GM18511 (cell line): Measurements from ENCODE around the gene IRF1.

Source experiments
- ATAC-seq: cut with Tn5 transposase; IDR thresholded peaks from one replicate; pipeline ENCODE4 v1.9.1; 2021; ENCODE audit warnings: mild to moderate bottlenecking, moderate library complexity; ENCODE audit not compliant: unreplicated experiment

The IRF1 gene

GRCh38 chr5:132463811-132464155 is 26.8 kb downstream of the IRF1 start:
- ATAC-seq, result no peak

GRCh38 chr5:132462856-132463745 is 27.5 kb downstream of the IRF1 start:
- ATAC-seq, result no peak

- no peak for ATAC-seq
Observed at GRCh38 chr5:132462333-132462732, 28.2 kb downstream of the IRF1 start.

GRCh38 chr5:132461569-132462070 is 29.0 kb downstream of the IRF1 start:
- no peak for ATAC-seq

- ATAC-seq, result no peak
Observed at GRCh38 chr5:132460846-132461568, 29.6 kb downstream of the IRF1 start.

- no peak for ATAC-seq
Observed at GRCh38 chr5:132459983-132460838, 30.4 kb downstream of the IRF1 start.

- ATAC-seq, result no peak
Observed at GRCh38 chr5:132459031-132459982, 31.3 kb downstream of the IRF1 start.

GRCh38 chr5:132458651-132459030 is 31.9 kb downstream of the IRF1 start:
- ATAC-seq, result peak; percentile 53

- no peak for ATAC-seq
Observed at GRCh38 chr5:132458226-132458560, 32.4 kb downstream of the IRF1 start.

- ATAC-seq, result peak; percentile 11
Observed at GRCh38 chr5:132457371-132458225, 33.0 kb downstream of the IRF1 start.

- ATAC-seq, result peak; percentile 28
Observed at GRCh38 chr5:132456987-132457361, 33.6 kb downstream of the IRF1 start.

GRCh38 chr5:132456296-132456986 is 34.1 kb downstream of the IRF1 start:
- peak; percentile 66 for ATAC-seq

GRCh38 chr5:132455614-132456115 is 34.9 kb downstream of the IRF1 start:
- ATAC-seq, result no peak

GRCh38 chr5:132454361-132454760 is 36.2 kb downstream of the IRF1 start:
- ATAC-seq, result no peak

- no peak for ATAC-seq
Observed at GRCh38 chr5:132451387-132451786, 39.2 kb downstream of the IRF1 start.

GRCh38 chr5:132449060-132449459 is 41.5 kb downstream of the IRF1 start:
- ATAC-seq, result no peak

GRCh38 chr5:132447196-132447595 is 43.4 kb downstream of the IRF1 start:
- ATAC-seq, result no peak

- ATAC-seq, result no peak
Observed at GRCh38 chr5:132446621-132447020, 44.0 kb downstream of the IRF1 start.
